ENCODE results near the gene TDRKH.

TDRKH gene

GRCh38 chr1:151830055-151830454, 39.8 kb upstream of the TDRKH start:
- Histone ChIP-seq H3K79me2 (ENCODE audit: insufficient read depth, low read length) (no peaks in the 10 kb centered on the region), H3K27me3 (ENCODE audit: insufficient read depth, low read length, poor library complexity, severe bottlenecking) (no peaks in the 10 kb centered on the region), H3K4me1 (ENCODE audit: insufficient read depth, low read length, poor library complexity, severe bottlenecking) (peaks cover 67% of the 10 kb centered on the region), H2AFZ (ENCODE audit: low read length) (no peak overlapping the region), H3K36me3 (ENCODE audit: insufficient read depth, low read length) (no peaks in the 10 kb centered on the region), H3K4me3 (ENCODE audit: low read length, poor library complexity, severe bottlenecking) (peak overlapping the region; percentile 63), H3K9ac (ENCODE audit: low read depth, low read length, poor library complexity, severe bottlenecking) (peak overlapping the region; percentile 70), H3K9me3 (ENCODE audit: insufficient read depth, low read depth, low read length) (no peaks in the 10 kb centered on the region), H3F3A (ENCODE audit: low read depth) (peaks cover 9% of the 10 kb centered on the region; the same call in 1 of the 2 replicates), H4K20me1 (ENCODE audit: insufficient read depth, low read length, poor library complexity, severe bottlenecking) (no peaks in the 10 kb centered on the region), H3K9me2 (replicated peaks; ENCODE audit: low read depth, low read length) (no peaks in the 10 kb centered on the region), H3K4me2 (ENCODE audit: low read depth, low read length, poor library complexity, severe bottlenecking) (peak overlapping the region; percentile 77)
- TF ChIP-seq, protein P1, sequence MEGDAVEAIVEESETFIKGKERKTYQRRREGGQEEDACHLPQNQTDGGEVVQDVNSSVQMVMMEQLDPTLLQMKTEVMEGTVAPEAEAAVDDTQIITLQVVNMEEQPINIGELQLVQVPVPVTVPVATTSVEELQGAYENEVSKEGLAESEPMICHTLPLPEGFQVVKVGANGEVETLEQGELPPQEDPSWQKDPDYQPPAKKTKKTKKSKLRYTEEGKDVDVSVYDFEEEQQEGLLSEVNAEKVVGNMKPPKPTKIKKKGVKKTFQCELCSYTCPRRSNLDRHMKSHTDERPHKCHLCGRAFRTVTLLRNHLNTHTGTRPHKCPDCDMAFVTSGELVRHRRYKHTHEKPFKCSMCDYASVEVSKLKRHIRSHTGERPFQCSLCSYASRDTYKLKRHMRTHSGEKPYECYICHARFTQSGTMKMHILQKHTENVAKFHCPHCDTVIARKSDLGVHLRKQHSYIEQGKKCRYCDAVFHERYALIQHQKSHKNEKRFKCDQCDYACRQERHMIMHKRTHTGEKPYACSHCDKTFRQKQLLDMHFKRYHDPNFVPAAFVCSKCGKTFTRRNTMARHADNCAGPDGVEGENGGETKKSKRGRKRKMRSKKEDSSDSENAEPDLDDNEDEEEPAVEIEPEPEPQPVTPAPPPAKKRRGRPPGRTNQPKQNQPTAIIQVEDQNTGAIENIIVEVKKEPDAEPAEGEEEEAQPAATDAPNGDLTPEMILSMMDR (conservative IDR thresholded peaks at IDR 0.05; ENCODE audit: low read length): no peak
- TF ChIP-seq EZH2phosphoT487 (IDR thresholded peaks at IDR 0.05; ENCODE audit: borderline replicate concordance): no peak

DNA sequence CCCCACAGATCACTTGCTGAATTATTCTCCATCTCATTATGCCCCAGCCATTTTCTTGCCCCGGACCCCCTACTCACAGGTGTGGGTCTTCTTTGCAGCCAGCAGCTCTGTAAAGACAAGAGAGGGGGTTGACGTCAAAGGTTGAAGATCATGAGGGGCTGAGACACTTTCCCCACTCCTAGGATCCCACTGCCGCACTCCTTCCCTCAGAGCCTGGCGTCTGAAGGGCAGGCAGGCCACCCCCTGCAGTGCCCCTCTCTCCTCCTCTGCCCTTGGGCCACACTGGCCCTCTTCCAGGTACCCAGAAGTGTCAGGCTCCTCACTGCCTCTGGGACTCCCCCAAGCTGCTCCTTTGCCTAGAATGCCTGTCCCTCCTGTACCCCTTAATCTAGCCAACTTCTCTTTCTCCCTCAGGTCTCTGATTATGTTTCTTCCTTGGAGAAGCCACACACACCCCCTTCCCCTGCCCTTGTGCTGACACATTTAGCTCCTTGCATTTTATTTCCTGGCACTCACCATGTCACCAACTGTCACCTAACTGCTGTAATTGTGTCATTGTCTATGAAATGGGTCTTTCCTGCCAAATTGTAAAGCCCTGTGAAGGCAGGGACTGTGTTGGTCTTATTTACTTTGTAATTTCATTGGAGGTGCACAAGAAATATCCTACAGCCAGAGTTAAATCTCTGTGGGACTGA, 39.2 kb upstream of the TDRKH start:
- Histone ChIP-seq H3F3A (ENCODE audit: low read depth) (peaks cover 9% of the 10 kb centered on the region; the same call in 1 of the 2 replicates), H3K4me2 (ENCODE audit: low read depth, low read length, poor library complexity, severe bottlenecking) (peak overlapping the region; percentile 77), H3K9me2 (replicated peaks; ENCODE audit: low read depth, low read length) (no peaks in the 10 kb centered on the region), H3K79me2 (ENCODE audit: insufficient read depth, low read length) (no peaks in the 10 kb centered on the region), H3K36me3 (ENCODE audit: insufficient read depth, low read length) (no peaks in the 10 kb centered on the region), H2AFZ (ENCODE audit: low read length) (no peak overlapping the region), H3K9me3 (ENCODE audit: insufficient read depth, low read depth, low read length) (no peaks in the 10 kb centered on the region), H3K9ac (ENCODE audit: low read depth, low read length, poor library complexity, severe bottlenecking) (peak overlapping the region; percentile 70), H3K4me3 (ENCODE audit: low read length, poor library complexity, severe bottlenecking) (peak overlapping the region; percentile 63), H3K4me1 (ENCODE audit: insufficient read depth, low read length, poor library complexity, severe bottlenecking) (peaks cover 73% of the 10 kb centered on the region), H4K20me1 (ENCODE audit: insufficient read depth, low read length, poor library complexity, severe bottlenecking) (no peaks in the 10 kb centered on the region), H3K27me3 (ENCODE audit: insufficient read depth, low read length, poor library complexity, severe bottlenecking) (no peaks in the 10 kb centered on the region)
- TF ChIP-seq, protein P1 (conservative IDR thresholded peaks at IDR 0.05; ENCODE audit: low read length): no peak
- no peak for TF ChIP-seq EZH2phosphoT487 (IDR thresholded peaks at IDR 0.05; ENCODE audit: borderline replicate concordance)

GRCh38 chr1:151828921-151829320, 38.6 kb upstream of the TDRKH start:
- H3K4me3 ChIP-seq (ENCODE audit: low read length, poor library complexity, severe bottlenecking): peak overlapping the region; percentile 63
- peak overlapping the region; percentile 77 for H3K4me2 ChIP-seq (ENCODE audit: low read depth, low read length, poor library complexity, severe bottlenecking)
- no peaks in the 10 kb centered on the region for H3K9me2 ChIP-seq (replicated peaks; ENCODE audit: low read depth, low read length)
- H3K4me1 ChIP-seq (ENCODE audit: insufficient read depth, low read length, poor library complexity, severe bottlenecking): peaks cover 73% of the 10 kb centered on the region
- H3K79me2 ChIP-seq (ENCODE audit: insufficient read depth, low read length): no peaks in the 10 kb centered on the region
- H4K20me1 ChIP-seq (ENCODE audit: insufficient read depth, low read length, poor library complexity, severe bottlenecking): no peaks in the 10 kb centered on the region
- peak overlapping the region; percentile 70 for H3K9ac ChIP-seq (ENCODE audit: low read depth, low read length, poor library complexity, severe bottlenecking)
- no peaks in the 10 kb centered on the region for H3K36me3 ChIP-seq (ENCODE audit: insufficient read depth, low read length)
- H3K27me3 ChIP-seq (ENCODE audit: insufficient read depth, low read length, poor library complexity, severe bottlenecking): no peaks in the 10 kb centered on the region
- H2AFZ ChIP-seq (ENCODE audit: low read length): no peak overlapping the region
- H3F3A ChIP-seq (ENCODE audit: low read depth): peaks cover 9% of the 10 kb centered on the region; the same call in 1 of the 2 replicates
- no peak for TF ChIP-seq EZH2phosphoT487 (IDR thresholded peaks at IDR 0.05; ENCODE audit: borderline replicate concordance)
- TF ChIP-seq, protein P1 (conservative IDR thresholded peaks at IDR 0.05; ENCODE audit: low read length): no peak
- H3K9me3 ChIP-seq (ENCODE audit: insufficient read depth, low read depth, low read length): no peaks in the 10 kb centered on the region

Measured in Loucy (cell line).